T-helper 22 cell (primary cell): Measurements from ENCODE around the gene NUDT1.

ENCODE experiments used
- DNase-seq: peaks from one replicate; pipeline ENCODE4 v3.0.0-alpha.2; 2020; ENCODE audit warnings: low read depth

Gene NUDT1

DNA sequence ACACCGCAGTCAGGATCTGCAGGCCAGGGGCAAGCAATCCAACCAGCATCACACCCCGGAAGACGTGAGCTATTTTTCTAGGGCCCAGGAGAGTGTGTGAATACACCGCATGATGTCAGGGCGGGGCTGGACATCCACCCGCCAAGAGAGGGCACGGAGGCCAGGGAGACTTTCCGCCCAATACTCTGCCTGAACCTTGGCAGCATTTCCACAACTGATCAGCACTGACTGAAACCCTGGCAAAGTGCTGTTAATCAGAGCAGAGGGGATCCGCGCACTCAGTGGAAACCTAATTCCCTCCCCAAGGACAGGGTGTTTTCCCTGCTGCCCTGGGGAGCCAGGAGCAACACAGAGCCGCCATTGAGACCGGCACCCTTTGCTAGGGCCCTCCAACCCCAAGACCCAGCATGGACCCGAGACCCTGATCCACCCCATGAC, 17.5 kb upstream of the NUDT1 start:
- no peak for DNase-seq

DNA sequence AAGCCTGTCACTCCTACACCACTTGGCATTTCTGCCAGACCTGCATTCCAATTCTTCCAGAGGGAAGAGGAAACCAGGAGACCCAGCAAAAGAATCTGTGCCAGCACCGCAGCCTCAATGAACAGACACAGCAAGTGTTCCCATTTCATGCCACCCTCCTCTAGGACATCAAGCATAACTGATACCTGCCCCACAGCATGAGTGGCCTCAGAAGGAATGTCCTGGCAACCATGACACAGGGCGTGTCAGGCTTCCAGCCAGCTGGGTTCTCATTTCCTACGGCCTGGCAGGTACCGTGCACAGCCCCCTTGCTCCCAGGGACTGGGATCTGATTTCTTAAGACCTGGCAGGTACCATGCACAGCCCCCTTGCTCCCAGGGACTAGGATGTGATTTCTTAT, 17.1 kb upstream of the NUDT1 start:
- no peak for DNase-seq

DNA sequence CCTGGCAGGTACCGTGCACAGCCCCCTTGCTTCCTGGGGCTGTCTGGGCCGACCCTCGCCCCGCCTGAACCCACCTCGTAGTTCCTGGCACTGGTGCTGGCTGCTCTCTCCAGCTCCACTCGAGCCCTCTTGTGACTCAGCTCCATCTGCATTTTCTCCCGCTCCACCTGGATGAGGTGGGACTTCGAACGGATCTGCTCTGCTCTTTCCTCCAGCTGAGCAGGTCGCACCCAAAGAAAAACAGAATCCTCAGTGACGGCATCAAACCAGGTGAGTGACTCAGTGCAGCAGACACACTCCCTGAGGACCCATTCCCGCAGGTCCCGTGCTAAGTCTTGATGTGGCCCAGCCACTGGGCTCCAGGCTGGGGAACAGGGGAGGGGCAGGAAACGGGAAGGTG, 16.7 kb upstream of the NUDT1 start:
- no peak for DNase-seq

DNA sequence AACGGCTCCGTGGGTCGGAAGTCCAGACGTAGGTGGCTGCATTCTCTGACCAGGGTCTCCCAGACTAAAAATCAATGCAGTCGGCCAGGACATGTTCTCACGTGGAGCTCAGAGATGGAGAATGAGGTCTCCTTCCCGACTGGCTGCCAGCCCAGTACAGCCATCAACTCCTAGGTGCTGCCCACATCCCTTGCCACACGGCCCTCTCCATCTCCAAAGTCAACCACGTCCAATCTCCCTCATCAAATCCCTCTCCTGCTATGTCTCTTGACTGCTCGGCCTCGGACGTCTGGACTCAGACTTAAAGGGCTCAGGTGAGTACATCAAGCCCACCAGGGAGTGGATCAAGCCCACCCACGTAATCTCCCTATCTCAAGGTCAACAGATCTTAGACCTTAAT, 16.2 kb upstream of the NUDT1 start:
- no peak for DNase-seq

DNA sequence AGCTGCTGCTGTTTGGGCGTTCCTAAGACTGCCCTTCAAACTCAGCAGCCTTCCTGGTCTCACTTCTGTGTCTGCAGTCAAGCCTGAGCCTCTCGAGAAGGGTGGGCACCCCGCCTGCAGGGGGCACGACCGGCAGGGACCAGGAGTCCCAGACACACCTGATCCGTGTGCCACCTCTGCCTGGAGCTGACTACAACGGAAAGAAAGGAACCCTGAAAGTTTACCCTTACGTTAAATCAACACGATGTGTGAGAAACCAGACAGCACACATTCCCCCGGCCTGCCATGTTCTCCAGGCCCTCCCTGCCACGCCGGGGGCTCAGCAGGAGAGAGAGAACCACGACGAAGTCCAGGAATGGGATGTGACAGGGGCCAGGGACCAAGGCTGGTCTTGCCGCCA, 14.3 kb upstream of the NUDT1 start:
- DNase-seq = no peak

DNA sequence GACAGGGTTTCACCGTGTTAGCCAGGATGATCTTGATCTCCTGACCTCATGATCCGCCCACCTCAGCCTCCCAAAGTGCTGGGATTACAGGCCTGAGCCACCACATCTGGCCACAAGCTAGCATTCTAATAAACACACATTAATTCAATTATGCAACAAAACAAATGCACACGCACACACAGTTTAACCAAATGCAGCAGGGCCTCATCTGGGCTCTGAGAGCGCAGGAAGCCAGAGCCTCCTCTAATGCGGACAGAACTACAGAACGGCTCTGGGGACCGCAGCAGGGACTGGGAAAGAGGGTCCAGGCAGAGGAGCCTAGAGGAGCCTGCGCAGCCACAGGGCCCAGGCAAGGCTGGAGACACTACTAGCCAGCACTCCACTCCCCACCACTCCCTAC, 13.1 kb upstream of the NUDT1 start:
- no peak for DNase-seq

DNA sequence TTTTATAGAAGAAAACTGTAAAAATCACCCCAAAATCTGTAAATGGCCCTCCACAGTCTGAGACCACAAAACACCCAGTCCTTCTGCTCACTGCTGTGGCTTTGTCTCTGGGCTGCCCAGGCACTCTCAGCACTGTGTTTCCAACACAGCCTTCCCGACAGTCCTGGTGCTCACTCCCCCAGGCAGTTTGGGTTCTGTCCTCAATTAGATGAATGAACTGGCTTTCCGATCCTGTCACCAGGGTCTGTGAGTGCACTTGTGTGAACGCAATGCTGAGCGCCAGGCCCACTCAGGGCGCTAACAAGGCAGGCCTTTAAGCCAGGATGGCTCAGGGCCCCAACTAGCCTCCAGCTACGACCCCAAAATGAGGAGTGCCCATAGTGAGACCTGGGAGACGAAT, 12.6 kb upstream of the NUDT1 start:
- no peak for DNase-seq

DNA sequence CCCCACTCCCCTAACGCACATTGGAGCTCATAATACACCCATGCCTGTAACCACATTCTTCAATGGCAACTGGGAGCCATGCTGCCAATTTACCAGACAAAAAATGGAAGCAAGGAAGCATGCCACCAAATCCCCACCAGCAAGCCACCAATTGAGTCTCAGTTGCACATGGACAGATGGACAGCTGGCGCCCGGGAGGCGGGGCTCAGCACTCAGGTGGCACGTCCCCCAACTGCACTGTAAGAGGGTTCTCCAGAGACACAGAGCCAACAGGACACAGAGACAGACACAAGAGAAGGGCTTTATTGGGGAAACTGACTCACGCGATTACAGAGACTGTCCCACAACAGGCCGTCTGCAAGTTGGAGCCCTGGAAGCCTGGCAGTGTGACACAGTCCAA, 11.8 kb upstream of the NUDT1 start:
- no peak for DNase-seq

DNA sequence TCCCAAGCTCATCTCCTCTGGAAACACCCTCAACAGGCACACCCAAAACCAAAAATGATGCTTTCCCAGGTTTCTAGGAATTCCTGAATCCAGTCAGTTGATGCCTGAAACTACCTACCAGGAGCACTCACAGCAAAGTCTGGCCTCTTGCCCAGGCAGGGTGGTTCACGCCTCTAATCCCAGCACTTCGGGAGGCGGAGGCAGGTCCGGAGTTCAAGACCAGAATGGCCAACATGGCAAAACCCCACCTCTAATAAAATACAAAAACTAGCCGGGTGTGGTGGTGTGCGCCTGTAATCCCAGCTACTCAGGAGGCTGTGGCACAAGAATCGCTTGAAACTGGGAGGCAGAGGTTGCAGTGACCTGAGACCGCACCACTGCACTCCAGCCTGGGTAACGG, 11.1 kb upstream of the NUDT1 start:
- DNase-seq = no peak

DNA sequence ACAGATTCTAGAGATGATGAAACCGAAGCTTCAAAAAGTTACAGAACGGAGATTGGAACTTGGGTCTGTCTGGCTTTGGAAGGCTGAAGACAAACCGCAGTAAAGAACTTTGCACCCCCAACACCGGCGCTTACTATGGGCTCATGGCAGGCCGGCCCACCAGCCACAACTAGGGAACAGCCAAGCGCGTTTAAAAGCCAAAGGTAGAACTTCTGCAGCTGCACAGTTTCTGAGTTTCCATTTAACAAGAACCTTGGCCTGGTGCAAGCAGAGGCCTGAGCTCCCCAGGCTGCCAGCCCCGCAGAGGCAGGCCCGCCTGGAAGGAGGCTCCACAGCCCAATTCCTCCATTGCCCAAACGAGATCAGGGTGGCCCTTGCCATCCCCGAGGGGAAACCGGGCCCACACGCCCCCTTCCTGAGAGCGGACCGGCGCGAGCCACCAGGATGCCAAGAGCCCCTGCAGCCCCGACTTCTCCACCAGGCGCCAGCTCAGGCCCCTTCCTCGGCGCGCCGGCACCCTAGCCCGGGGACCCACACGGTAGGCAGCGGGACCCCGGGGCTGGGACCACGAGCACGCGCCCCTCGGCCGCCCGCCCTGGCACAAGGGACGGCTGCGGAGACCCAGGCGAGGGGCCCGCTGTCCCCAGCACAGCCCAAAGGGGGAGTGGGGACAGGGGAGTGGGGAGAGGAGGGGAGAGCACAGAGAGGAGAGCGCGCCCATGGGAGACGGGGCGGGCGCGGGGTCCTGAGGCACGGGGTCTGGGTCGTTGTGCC, 9.8 kb upstream of the NUDT1 start:
- DNase-seq = no peak

DNA sequence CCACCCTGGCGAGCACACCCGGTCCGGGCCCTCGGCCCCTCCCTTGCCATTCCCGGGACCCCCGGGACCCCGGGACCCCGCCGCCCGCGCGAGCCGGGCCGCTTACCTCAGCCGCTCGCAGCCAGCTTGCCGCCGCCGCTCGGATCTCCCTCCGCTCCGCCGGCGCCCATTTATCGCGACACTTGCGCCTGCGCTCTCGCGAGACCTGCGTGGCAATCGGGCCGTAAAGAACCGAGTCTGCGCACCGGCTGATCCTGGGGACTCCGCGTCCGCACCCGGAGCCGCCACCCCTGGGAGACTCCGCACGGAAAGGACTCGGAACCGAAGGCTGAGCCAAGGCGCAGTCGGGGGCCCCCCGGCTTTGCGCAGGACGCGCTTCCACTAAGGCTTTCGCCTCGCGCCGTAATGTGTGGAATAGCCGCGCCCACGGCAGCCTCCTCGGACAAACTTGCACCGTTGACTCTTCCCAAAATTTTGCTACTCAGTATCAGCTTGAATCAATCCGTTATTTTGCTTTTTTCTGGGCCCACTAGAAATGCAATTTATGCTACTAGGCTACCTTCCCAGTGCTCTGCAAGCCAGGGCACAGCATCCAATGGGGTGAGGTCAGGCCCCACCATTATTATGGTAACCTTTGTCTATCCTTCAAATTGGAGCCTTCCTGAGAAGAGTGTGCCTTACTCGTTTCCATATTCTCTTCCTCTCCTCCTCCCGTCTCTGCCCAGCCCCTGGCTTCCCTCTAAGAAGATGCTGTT, 9.1 kb upstream of the NUDT1 start, which contains the start of gene MAD1L1:
Gene MAD1L1, minus strand, starts transcription at position 180 of the 755 bp plus-strand sequence. CDS start 2,812 bp downstream, outside the sequence.
- peak; percentile 76 for DNase-seq

DNA sequence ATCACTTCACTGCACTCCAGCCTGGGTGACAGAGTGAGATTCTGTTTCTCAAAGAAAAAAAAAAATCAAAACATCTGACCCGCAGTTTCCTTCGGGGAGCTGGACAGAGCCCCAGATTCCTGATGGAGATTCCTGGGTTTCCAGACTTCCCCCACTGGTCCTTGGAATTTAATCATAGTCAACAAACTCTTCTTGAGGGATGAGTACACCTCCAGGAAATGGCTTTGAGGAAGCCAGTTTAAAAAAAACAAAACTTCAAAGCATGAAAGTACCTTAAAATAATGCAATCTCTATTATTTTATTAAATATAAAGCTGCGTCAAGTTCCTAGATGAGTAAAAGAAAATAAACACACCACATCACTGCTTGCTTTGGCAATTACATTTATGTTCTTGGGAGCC, 8.1 kb upstream of the NUDT1 start:
- DNase-seq = no peak

DNA sequence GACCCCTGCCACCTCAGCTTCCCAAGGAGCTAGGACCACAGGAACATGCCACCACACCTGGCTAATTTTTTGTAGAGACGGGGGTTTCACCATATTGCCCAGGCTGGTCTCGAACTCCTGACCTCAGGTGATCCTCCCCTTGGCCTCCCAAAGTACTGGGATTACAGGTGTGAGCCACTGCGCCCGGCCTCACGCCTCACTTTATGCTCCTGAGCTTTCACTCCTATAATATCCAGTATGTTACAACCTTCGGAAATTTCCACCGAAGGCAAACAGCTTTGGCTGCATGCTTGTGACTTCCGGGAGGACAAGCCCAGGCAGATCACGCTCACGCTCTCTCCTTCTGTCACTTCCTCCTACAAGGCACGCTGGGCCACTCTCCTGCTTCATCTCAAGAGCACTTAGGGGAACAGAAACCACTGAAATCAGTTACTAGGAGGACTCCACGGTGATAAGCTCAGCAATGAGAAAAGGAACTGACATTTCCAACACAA, 4.9 kb upstream of the NUDT1 start:
- no peak for DNase-seq

DNA sequence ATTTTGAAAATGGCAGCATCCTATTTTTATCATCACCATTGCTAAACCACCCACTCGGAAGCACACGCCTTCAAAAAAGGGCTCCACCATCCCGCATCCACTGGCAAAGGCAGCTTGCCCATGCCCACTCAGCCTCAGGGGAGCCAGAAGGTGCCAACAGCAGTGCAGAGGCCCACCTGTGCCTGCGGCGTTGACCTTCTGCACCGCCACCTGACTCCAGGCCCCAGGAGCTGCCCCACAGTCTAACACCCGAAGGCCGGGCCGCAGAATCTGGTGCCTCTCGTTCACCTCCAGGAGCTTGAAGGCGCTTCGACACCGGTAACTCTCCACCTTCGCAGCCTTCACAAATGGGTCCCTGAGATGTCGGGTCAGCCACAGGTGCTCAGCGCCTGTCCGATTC, 2.8 kb upstream of the NUDT1 start:
- DNase-seq = no peak

DNA sequence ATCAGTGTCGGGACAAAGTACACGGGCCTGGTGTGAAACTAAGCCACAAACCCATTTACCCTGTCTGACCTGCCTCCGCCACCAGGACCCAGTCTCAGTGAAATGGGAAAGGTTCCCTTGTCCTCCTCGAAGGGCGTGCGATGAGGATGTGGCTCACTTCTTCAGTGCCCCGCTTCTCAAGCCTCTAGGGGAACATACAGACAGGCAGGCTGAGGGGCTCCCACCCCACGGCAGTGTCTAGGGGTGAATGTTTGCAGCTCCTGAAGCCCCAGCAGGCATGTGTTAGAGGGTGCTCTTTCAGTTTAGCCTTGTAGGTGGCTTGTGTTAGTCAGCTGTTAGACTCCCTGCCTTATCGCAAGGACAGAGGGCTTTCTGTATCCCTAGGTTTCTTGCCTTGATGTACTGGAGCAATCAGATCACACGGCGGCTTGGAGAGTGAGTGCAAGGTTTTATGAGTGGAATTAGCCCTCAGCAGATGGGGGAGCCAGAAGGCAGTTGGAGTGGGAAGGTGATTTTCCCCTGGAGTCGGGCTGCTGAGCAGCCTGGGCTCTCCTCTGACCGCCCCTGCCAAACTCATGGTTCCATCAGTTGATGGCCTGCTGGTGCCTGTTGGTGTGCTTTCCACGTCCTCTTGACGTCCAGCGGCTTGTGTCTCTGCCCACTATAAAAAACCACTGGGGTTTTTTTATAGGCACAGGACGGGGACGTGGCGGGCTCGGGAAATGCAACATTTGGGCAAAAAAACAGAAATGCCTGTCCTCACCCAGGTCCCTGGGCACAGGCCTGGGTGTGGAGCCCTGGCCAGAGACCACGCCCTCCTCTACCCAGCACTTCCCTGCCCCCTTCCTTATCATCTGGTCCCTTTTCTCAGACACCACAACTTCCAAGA, 759 bp downstream of the NUDT1 start:
- no peak for DNase-seq

DNA sequence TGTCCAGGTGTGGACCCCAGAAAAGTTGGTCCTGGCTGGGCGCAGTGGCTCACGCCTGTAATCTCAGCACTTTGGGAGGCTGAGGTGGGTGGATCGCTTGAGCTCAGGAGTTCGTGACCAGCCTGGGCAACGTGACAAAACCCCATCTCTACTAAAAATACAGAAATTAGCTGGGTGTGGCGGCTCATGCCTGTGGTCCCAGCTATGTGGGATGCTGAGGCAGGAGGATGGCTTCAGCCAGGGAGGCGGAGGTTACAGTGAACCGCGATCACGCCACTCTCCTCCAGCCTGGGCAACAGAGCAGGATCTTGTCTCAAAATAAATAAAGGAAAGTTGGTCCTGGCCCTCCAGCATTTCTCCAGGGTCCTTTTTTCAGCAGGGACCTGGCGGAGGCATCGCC, 1.4 kb downstream of the NUDT1 start:
- no peak for DNase-seq

DNA sequence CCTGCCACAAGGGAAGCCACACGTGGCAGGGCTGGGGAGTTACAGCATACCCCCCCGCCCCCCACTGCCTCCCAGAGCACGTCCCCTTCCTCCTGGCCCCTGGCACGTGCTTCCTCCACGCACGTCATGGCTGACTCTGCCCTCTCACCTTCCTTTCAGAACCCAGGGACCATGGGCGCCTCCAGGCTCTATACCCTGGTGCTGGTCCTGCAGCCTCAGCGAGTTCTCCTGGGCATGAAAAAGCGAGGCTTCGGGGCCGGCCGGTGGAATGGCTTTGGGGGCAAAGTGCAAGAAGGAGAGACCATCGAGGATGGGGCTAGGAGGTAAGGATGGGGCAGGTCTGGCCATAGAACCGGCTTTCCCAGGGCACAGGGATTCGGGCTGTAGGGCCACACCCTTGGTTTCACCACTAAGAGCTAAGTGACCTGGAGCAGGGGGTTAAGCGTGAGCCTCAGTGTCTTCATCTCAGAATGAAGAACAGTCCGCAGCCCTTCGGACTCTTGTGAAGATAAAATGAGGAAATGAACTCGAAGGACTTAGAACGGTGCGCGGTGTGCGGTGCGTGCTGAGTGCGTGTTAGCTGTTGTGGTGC, 2.5 kb downstream of the NUDT1 start:
- no peak for DNase-seq

DNA sequence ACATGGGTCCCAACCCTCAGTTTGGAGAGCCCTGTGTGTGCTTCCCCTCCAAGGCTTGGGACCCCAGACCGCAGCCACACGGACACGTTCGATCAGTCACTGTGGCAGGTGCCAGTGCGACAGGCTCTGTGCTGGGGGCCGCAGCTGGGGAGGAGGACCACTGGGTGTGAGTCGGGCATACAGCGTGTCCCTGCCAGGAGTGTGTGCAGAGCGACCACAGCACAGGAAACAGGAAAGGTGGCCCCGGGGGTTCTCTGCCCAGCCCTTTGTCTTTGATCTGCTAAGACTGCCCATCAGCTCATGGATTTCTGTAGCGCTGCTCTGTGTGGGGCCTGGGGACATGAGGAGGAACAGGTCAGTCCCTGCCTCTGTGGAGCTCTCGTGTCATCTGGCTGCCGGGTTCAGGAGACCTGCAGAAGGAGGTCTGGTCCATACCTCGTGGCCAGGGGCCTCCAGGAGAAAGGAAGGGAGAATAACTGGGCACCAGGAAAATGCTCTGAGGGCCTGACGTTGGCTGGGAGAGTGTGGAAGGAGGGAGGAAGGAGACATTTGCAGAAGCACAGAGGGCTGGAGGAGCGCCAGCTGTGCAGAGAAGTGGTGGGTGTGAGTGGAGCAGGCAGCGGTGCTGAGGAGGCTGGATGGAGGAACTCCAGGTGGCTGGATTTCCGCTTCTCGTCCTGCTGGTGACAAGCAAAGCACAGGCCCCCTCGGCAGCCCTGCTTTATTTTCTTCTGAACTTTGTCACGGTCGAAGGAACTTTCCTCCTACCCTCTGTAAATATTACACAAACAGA, 4.1 kb downstream of the NUDT1 start:
- DNase-seq = no peak

DNA sequence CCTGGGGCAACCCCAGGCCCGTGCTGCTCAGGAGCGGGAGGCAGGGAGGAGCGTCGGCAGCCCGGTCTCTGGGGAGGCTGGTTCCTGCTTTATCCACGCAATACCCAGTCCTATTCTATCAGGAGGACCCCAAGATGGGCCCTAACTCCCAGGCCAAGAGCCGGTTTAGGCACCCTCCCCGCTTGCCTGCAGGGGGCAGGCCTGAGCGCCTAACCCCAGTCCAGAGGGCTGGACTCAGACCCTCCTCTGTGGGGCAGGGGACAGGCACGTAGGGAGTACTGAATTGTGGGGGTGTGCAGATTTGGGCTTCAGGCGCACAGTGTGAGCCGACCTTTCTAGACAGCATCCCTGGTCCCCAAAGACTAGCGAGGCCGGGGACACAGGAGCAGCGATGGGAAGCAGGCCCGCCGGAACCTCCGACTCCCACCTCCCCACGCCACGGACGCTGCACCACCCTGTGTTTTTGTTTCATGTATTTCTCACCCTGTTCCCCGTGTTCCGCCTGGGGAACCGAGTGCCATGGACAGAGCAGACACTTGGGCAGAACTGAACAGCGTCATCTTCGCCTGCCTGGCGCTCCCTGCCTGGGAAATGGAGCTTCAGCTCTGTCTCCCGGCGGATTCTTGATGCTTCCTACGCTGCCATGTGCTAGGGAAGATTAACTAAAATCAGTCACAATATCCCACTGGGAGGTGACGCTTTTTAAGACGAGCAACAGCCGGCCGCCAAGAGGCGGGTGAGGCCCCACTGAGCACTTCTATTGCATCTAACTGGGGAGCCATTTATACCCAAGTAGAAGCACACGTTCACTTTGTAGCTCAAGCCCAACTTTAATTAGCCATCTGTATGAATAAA, 5.3 kb downstream of the NUDT1 start:
- no peak for DNase-seq
